MV-4-11 (cell line): ENCODE data around the gene SLC25A6.
"Not testable (repeated sequence)": the region's sequence is repeated elsewhere in the genome, so short reads cannot be mapped to it uniquely, and the experiment has no call there.

Experiments
- DNase-seq: peaks from one replicate; lab custom pipeline; 2025; lab: John Stamatoyannopoulos, UW

SLC25A6 gene

GRCh38 chrX:1391707-1392375 lies at the start of gene SLC25A6:
TSS of gene SLC25A6 (minus strand) at chrX:1392113. CDS start at chrX:1392009, 104 bp downstream.
- DNase-seq = no peak

- no peak for DNase-seq
Observed at GRCh38 chrX:1440506-1440905, 48.6 kb upstream of the SLC25A6 start.

- DNase-seq = no peak
Observed at GRCh38 chrX:1435241-1435895, 43.5 kb upstream of the SLC25A6 start.

- no peak for DNase-seq
Observed at GRCh38 chrX:1434871-1435240, 42.9 kb upstream of the SLC25A6 start.

- DNase-seq = no peak
Observed at GRCh38 chrX:1433646-1434357, 41.9 kb upstream of the SLC25A6 start.

- DNase-seq = no peak
Observed at GRCh38 chrX:1430451-1430850, 38.5 kb upstream of the SLC25A6 start.

- no peak for DNase-seq
Observed at GRCh38 chrX:1427756-1428155, 35.8 kb upstream of the SLC25A6 start.

GRCh38 chrX:1426321-1426720 lies 34.4 kb upstream of the SLC25A6 start:
- DNase-seq = not testable (repeated sequence)

- no peak for DNase-seq
Observed at GRCh38 chrX:1425381-1425780, 33.5 kb upstream of the SLC25A6 start.

GRCh38 chrX:1424147-1424851 lies 32.4 kb upstream of the SLC25A6 start:
- no peak for DNase-seq

GRCh38 chrX:1423215-1423614 lies 31.3 kb upstream of the SLC25A6 start:
- DNase-seq = no peak

GRCh38 chrX:1422135-1422465 lies 30.2 kb upstream of the SLC25A6 start:
- DNase-seq = no peak

GRCh38 chrX:1421433-1422134 lies 29.7 kb upstream of the SLC25A6 start:
- no peak for DNase-seq

GRCh38 chrX:1420371-1420770 lies 28.5 kb upstream of the SLC25A6 start:
- DNase-seq = no peak

GRCh38 chrX:1419545-1420355 lies 27.8 kb upstream of the SLC25A6 start:
- DNase-seq = no peak

GRCh38 chrX:1418901-1419544 lies 27.1 kb upstream of the SLC25A6 start:
- DNase-seq = no peak

GRCh38 chrX:1417921-1418771 lies 26.2 kb upstream of the SLC25A6 start:
- DNase-seq = no peak

GRCh38 chrX:1416965-1417760 lies 25.2 kb upstream of the SLC25A6 start:
- no peak for DNase-seq

GRCh38 chrX:1416327-1416784 lies 24.4 kb upstream of the SLC25A6 start:
- no peak for DNase-seq
